PC-3 (cell line): ENCODE data around the gene HLTF.

Experiments
- EZH2 ChIP-seq: fragments of 300-600 bp; sonication (generic); IDR thresholded peaks from one replicate; pipeline ENCODE4 v1.6.1; 2017; ENCODE audit warnings: antibody characterized with exemption, mild to moderate bottlenecking, low read length; ENCODE audit not compliant: unreplicated experiment
- EZH2phosphoT487 ChIP-seq: fragments of 300-600 bp; sonication (generic); IDR thresholded peaks from 2 replicates; pipeline ENCODE4 v1.6.1; 2018; ENCODE audit warnings: mild to moderate bottlenecking, antibody characterized with exemption, low read length, borderline replicate concordance
- TF ChIP-seq, protein P1 (sequence below): fragments of 300-600 bp; sonication (generic); conservative IDR thresholded peaks from 2 replicates; pipeline ENCODE4 v1.5.1; 2017; ENCODE audit warnings: antibody characterized with exemption, low read depth, mild to moderate bottlenecking, low read length

DNA sequence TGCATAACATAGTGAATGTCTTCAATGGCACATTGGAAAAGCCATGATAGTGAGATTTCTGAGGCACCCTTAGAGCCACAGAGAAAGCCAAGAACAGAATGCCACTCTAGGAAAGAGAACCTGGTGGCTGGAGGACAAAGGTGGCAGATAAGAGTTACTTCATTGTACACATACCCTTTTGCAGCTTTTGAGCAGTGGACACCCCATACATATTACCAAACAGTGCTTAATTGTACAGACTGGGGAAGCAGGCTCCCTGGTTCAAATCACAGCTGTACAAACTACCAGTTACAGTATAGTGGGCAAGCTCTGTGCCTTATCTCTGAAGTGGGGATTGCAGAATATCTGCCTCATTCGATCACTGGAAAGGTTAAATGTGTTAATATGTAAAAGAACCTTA lies 105.1 kb downstream of the HLTF start:
- TF ChIP-seq, protein P1, sequence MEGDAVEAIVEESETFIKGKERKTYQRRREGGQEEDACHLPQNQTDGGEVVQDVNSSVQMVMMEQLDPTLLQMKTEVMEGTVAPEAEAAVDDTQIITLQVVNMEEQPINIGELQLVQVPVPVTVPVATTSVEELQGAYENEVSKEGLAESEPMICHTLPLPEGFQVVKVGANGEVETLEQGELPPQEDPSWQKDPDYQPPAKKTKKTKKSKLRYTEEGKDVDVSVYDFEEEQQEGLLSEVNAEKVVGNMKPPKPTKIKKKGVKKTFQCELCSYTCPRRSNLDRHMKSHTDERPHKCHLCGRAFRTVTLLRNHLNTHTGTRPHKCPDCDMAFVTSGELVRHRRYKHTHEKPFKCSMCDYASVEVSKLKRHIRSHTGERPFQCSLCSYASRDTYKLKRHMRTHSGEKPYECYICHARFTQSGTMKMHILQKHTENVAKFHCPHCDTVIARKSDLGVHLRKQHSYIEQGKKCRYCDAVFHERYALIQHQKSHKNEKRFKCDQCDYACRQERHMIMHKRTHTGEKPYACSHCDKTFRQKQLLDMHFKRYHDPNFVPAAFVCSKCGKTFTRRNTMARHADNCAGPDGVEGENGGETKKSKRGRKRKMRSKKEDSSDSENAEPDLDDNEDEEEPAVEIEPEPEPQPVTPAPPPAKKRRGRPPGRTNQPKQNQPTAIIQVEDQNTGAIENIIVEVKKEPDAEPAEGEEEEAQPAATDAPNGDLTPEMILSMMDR, result no peak
- TF ChIP-seq EZH2, result no peak
- no peak for TF ChIP-seq EZH2phosphoT487
